Trophoblast cell (in vitro differentiated cells and primary cell): ENCODE data around the gene RNASE7.
A peak's percentile ranks its signal among the peaks of the same experiment; 100 is the strongest.

Experiments used
- DNase-seq, 2 donors: peaks; one replicate each; pipeline ENCODE4 v3.0.0-alpha.2; 2016
- H2AFZ ChIP-seq: 2 replicates; pipeline ENCODE4 v1.6.1; 2013; ENCODE audit warnings: low read length, moderate library complexity, mild to moderate bottlenecking; ENCODE audit not compliant: insufficient read depth, poor library complexity
- H2AK5ac ChIP-seq: 2 replicates; pipeline ENCODE4 v1.6.1; 2013; ENCODE audit warnings: mild to moderate bottlenecking, low read length
- H2BK120ac ChIP-seq: 2 replicates; pipeline ENCODE4 v1.6.1; 2013; ENCODE audit warnings: low read length, mild to moderate bottlenecking, moderate library complexity; ENCODE audit not compliant: insufficient read depth, poor library complexity
- H2BK12ac ChIP-seq: 2 replicates; pipeline ENCODE4 v1.6.1; 2013; ENCODE audit warnings: mild to moderate bottlenecking, low read length, moderate library complexity
- H2BK5ac ChIP-seq: 2 replicates; pipeline ENCODE4 v1.6.1; 2013; ENCODE audit warnings: low read length, low read depth, moderate library complexity, mild to moderate bottlenecking; ENCODE audit not compliant: poor library complexity
- H3K14ac ChIP-seq: 2 replicates; pipeline ENCODE4 v1.6.1; 2013; ENCODE audit warnings: mild to moderate bottlenecking, low read length
- H3K18ac ChIP-seq: 2 replicates; pipeline ENCODE4 v1.6.1; 2013; ENCODE audit warnings: mild to moderate bottlenecking, low read length
- H3K23ac ChIP-seq: 2 replicates; pipeline ENCODE4 v1.6.1; 2013; ENCODE audit warnings: low read length
- H3K27ac ChIP-seq: 2 replicates; pipeline ENCODE4 v1.5.1; 2013; ENCODE audit warnings: low read depth, mild to moderate bottlenecking, inconsistent platforms, low read length, moderate library complexity
- H3K27me3 ChIP-seq: 2 replicates; pipeline ENCODE4 v1.6.1; 2013; ENCODE audit warnings: inconsistent platforms, mild to moderate bottlenecking, low read length, moderate library complexity; ENCODE audit not compliant: insufficient read depth
- H3K36me3 ChIP-seq, 2 experiments: 1 replicate in 1 of 2; 2 replicates in 1 of 2; pipeline ENCODE4 v1.6.1; 2013; ENCODE audit warnings: low read length in 2 of 2, mild to moderate bottlenecking in 2 of 2, moderate library complexity in 1 of 2; ENCODE audit not compliant: insufficient read depth in 2 of 2, control insufficient read depth in 1 of 2
- H3K4ac ChIP-seq: 2 replicates; pipeline ENCODE4 v1.6.1; 2013; ENCODE audit warnings: low read depth, mild to moderate bottlenecking, low read length, moderate library complexity
- H3K4me1 ChIP-seq, 2 experiments: 1 replicate in 1 of 2; 2 replicates in 1 of 2; pipeline ENCODE4 v1.6.1; 2013; ENCODE audit warnings: low read length in 2 of 2, mild to moderate bottlenecking in 2 of 2, moderate library complexity in 1 of 2; ENCODE audit not compliant: insufficient read depth in 2 of 2, control insufficient read depth in 1 of 2
- H3K4me2 ChIP-seq: 2 replicates; pipeline ENCODE4 v1.6.1; 2013; ENCODE audit warnings: inconsistent platforms, mild to moderate bottlenecking, low read length, moderate library complexity
- H3K4me3 ChIP-seq: 2 replicates; pipeline ENCODE4 v1.5.1; 2013; ENCODE audit warnings: mild to moderate bottlenecking, low read depth, low read length, inconsistent platforms
- H3K79me1 ChIP-seq: one replicate; pipeline ENCODE4 v1.6.1; 2013; ENCODE audit warnings: low read length
- H3K79me2 ChIP-seq: 2 replicates; pipeline ENCODE4 v1.6.1; 2013; ENCODE audit warnings: low read length, mild to moderate bottlenecking; ENCODE audit not compliant: control insufficient read depth, insufficient read depth, poor library complexity
- H3K9ac ChIP-seq: 2 replicates; pipeline ENCODE4 v1.6.1; 2013; ENCODE audit warnings: mild to moderate bottlenecking, low read length
- H3K9me3 ChIP-seq: 2 replicates; pipeline ENCODE4 v1.6.1; 2013; ENCODE audit warnings: low read depth, mild to moderate bottlenecking, control low read depth, inconsistent platforms, low read length; ENCODE audit not compliant: insufficient read depth
- H4K12ac ChIP-seq: 2 replicates; pipeline ENCODE4 v1.6.1; 2013; ENCODE audit warnings: low read depth, mild to moderate bottlenecking, low read length, moderate library complexity
- H4K8ac ChIP-seq: 2 replicates; pipeline ENCODE4 v1.6.1; 2013; ENCODE audit warnings: low read depth, mild to moderate bottlenecking, low read length, moderate library complexity
- H4K91ac ChIP-seq: one replicate; pipeline ENCODE4 v1.6.1; 2013; ENCODE audit warnings: low read depth, mild to moderate bottlenecking, low read length, moderate library complexity
- WGBS: extraction: QIAGEN DNeasy Blood & Tissue Kit; methylation state at CpG from one replicate; pipeline ENCODE4 v1.1.7; 2013; ENCODE audit warnings: missing lambda C conversion rate; ENCODE audit not compliant: insufficient read length, insufficient coverage; ENCODE audit errors: extremely low coverage; 5-methylcytosine and 5-hydroxymethylcytosine counted together

RNASE7 gene

DNA sequence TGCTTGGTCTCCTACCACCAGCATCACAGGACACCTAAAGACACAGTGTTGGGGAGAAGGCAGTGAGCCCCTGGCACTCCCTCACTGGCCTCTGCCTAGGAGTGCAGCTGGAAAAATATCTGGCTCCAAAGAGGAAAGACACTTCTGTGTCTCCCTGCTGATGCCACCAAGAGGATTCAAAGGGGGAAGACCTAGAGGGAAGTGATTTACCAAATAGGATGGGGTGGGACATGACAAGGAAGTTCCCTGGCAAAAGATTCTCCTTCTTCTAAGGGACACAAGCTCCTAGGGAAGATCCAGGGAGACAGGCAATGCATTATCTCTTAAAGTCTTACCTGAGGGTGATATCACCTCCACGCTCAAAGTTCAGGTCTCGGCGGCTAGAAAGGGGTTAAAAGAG is 23.4 kb upstream of the RNASE7 start:
- Histone ChIP-seq H4K91ac (no peak overlapping the region), H2BK5ac (no peak overlapping the region), H3K36me3 (peaks cover 0 to 10% of the 10 kb centered on the region in 2 experiments), H2AK5ac (no peak overlapping the region), H3K4me1 (peaks cover 4 to 6% of the 10 kb centered on the region in 2 experiments), H3K27ac (no peak overlapping the region), H3K79me2 (no peaks in the 10 kb centered on the region), H3K4ac (no peak overlapping the region), H3K9ac (no peak overlapping the region), H3K4me3 (no peak overlapping the region), H3K14ac (no peak overlapping the region), H4K8ac (no peak overlapping the region), H2AFZ (no peak overlapping the region), H3K9me3 (no peaks in the 10 kb centered on the region), H3K79me1 (no peaks in the 10 kb centered on the region), H3K18ac (no peak overlapping the region), H3K23ac (no peak overlapping the region), H3K4me2 (no peak overlapping the region), H3K27me3 (no peaks in the 10 kb centered on the region), H2BK120ac (no peak overlapping the region), H4K12ac (no peak overlapping the region), H2BK12ac (no peak overlapping the region)
- no peak for DNase-seq
- WGBS: no CpG with 5 or more reads among the region's 3 CpGs

- no CpG with 5 or more reads among the region's 1 CpG for WGBS
- H3K4me2 ChIP-seq: no peak overlapping the region
These were observed 22.8 kb upstream of the RNASE7 start for GRCh38 chr14:21019366-21019765.

DNA sequence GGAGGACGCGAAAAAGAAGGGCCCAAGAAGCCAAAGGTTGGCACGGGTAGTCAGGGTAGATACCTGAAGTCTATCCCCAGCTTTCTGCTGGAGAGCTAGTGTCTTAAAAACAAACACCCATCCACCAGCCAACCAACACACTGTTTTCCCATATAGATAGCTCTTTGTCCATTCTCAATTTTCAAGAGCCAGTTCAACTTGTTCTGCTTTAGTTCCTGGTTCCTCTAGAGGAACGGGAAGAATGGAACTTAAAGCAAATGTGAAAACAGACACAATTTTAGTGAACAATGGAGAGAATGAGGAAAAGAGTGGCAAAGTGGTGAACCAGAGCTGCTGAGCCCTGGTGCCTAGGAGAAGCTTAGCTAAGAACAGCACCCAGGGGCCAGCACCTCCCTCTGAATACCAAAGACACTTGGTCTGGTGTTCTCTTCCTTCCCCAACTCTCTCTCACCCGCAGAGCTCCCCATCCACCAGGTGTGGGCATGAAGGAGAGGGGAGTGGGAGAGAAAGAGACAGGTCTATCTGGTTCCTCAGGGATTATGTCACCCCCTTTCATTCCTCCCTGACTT is 21.1 kb upstream of the RNASE7 start:
- no peak overlapping the region for H3K4me2 ChIP-seq
- no peaks in the 10 kb centered on the region for H3K27me3 ChIP-seq
- H3K18ac ChIP-seq: no peak overlapping the region
- H3K79me1 ChIP-seq: peaks cover 9% of the 10 kb centered on the region
- H3K36me3 ChIP-seq: peaks cover 0 to 10% of the 10 kb centered on the region in 2 experiments
- no peak overlapping the region for H3K4me3 ChIP-seq
- H3K4me1 ChIP-seq: peaks cover 17 to 21% of the 10 kb centered on the region in 2 experiments
- no peak overlapping the region for H2BK120ac ChIP-seq
- H3K14ac ChIP-seq: no peak overlapping the region
- no peak overlapping the region for H4K12ac ChIP-seq
- no CpG with 5 or more reads among the region's 5 CpGs for WGBS
- H3K9ac ChIP-seq: no peak overlapping the region
- H2BK12ac ChIP-seq: no peak overlapping the region
- no peak overlapping the region for H2AFZ ChIP-seq
- peaks cover 6% of the 10 kb centered on the region for H3K79me2 ChIP-seq
- no peak overlapping the region for H4K8ac ChIP-seq
- H2BK5ac ChIP-seq: no peak overlapping the region
- no peaks in the 10 kb centered on the region for H3K9me3 ChIP-seq
- H2AK5ac ChIP-seq: no peak overlapping the region
- H3K23ac ChIP-seq: no peak overlapping the region
- no peak overlapping the region for H3K4ac ChIP-seq
- H3K27ac ChIP-seq: no peak overlapping the region
- no peak overlapping the region for H4K91ac ChIP-seq
- peak; percentile 16 to 72 for DNase-seq

More at GRCh38 chr14:21019366-21019765, 22.8 kb upstream of the RNASE7 start:
- Histone ChIP-seq H3K18ac (no peak overlapping the region), H3K23ac (no peak overlapping the region), H2BK12ac (no peak overlapping the region), H3K27ac (no peak overlapping the region), H3K4me3 (no peak overlapping the region), H3K79me1 (peaks cover under 1% of the 10 kb centered on the region), H2AFZ (no peak overlapping the region), H4K8ac (no peak overlapping the region), H3K14ac (no peak overlapping the region), H3K27me3 (no peaks in the 10 kb centered on the region), H3K36me3 (peaks cover 0 to 10% of the 10 kb centered on the region in 2 experiments), H3K79me2 (peaks cover under 1% of the 10 kb centered on the region), H2BK5ac (no peak overlapping the region), H3K4ac (no peak overlapping the region), H3K9ac (no peak overlapping the region), H3K4me1 (peaks cover 6 to 10% of the 10 kb centered on the region in 2 experiments), H4K91ac (no peak overlapping the region), H2BK120ac (no peak overlapping the region), H2AK5ac (no peak overlapping the region), H4K12ac (no peak overlapping the region), H3K9me3 (no peaks in the 10 kb centered on the region)
- no peak for DNase-seq

GRCh38 chr14:21022686-21023085 is 19.5 kb upstream of the RNASE7 start:
- no peak overlapping the region for H3K23ac ChIP-seq
- H3K4me2 ChIP-seq: no peak overlapping the region
- H3K79me1 ChIP-seq: peaks cover 9% of the 10 kb centered on the region
- H4K91ac ChIP-seq: no peak overlapping the region
- no peak overlapping the region for H3K4me3 ChIP-seq
- no peak overlapping the region for H2BK5ac ChIP-seq
- H3K14ac ChIP-seq: no peak overlapping the region
- no peak overlapping the region for H3K4ac ChIP-seq
- WGBS: no CpG with 5 or more reads among the region's 5 CpGs
- no peak overlapping the region for H2AK5ac ChIP-seq
- no peaks in the 10 kb centered on the region for H3K9me3 ChIP-seq
- H2AFZ ChIP-seq: no peak overlapping the region
- H3K4me1 ChIP-seq: peaks cover 27 to 30% of the 10 kb centered on the region in 2 experiments
- H2BK12ac ChIP-seq: no peak overlapping the region
- H3K27ac ChIP-seq: no peak overlapping the region
- H2BK120ac ChIP-seq: no peak overlapping the region
- DNase-seq: no peak
- no peaks in the 10 kb centered on the region for H3K27me3 ChIP-seq
- H3K9ac ChIP-seq: no peak overlapping the region
- peaks cover 6% of the 10 kb centered on the region for H3K79me2 ChIP-seq
- H4K8ac ChIP-seq: no peak overlapping the region
- H4K12ac ChIP-seq: no peak overlapping the region
- no peak overlapping the region for H3K18ac ChIP-seq
- peaks cover 0 to 6% of the 10 kb centered on the region in 2 experiments for H3K36me3 ChIP-seq
